ENCODE data around the gene PRM3. TPM values are rescaled to one million over a fixed set of nuclear protein-coding genes. Genes with fewer than 3 reads are reported as not detected.

The PRM3 gene
- total and polyA plus RNA-seq, 7 donors: not detected

GRCh38 chr16:11236461-11237254, 36.8 kb downstream of the PRM3 start:
- no peaks in the 10 kb centered on the region for H3K27me3 ChIP-seq
- intact Hi-C loops (cut with DNase I): no loop called here
- no peaks in the 10 kb centered on the region for H3K36me3 ChIP-seq
- WGBS, 2 donors: 81 to 88% methylated on average over 10 of the region's 10 CpGs
- peaks cover 0 to 12% (median 0%) of the 10 kb centered on the region in 4 donors for H3K4me1 ChIP-seq
- TF ChIP-seq EP300 (IDR thresholded peaks at IDR 0.05): no peak
- no peak for TF ChIP-seq POLR2AphosphoS5 (IDR thresholded peaks at IDR 0.05)
- no peak for TF ChIP-seq CTCF (IDR thresholded peaks at IDR 0.05)
- TF ChIP-seq POLR2A (IDR thresholded peaks at IDR 0.05): no peak
- no peak overlapping the region for H3K4me3 ChIP-seq
- DNase-seq: no peak
- no peak overlapping the region for H3K27ac ChIP-seq
- H3K9me3 ChIP-seq: no peaks in the 10 kb centered on the region

- 14 to 53% methylated on average over 5 of the region's 5 CpGs for WGBS, 2 donors
- DNase-seq: no peak
- Histone ChIP-seq H3K4me1 (peaks cover 0 to 10% (median 0%) of the 10 kb centered on the region in 4 donors), H3K27me3 (no peaks in the 10 kb centered on the region), H3K36me3 (no peaks in the 10 kb centered on the region), H3K27ac (no peak overlapping the region), H3K4me3 (no peak overlapping the region), H3K9me3 (no peaks in the 10 kb centered on the region)
- intact Hi-C loops (cut with DNase I): no loop called here
- TF ChIP-seq CTCF (IDR thresholded peaks at IDR 0.05): no peak
- TF ChIP-seq EP300 (IDR thresholded peaks at IDR 0.05): no peak
- no peak for TF ChIP-seq POLR2AphosphoS5 (IDR thresholded peaks at IDR 0.05)
- no peak for TF ChIP-seq POLR2A (IDR thresholded peaks at IDR 0.05)
Measured at GRCh38 chr16:11235703-11235991, 37.8 kb downstream of the PRM3 start.

GRCh38 chr16:11234884-11235702, 38.3 kb downstream of the PRM3 start:
- Histone ChIP-seq H3K27me3 (no peaks in the 10 kb centered on the region), H3K27ac (no peak overlapping the region), H3K9me3 (no peaks in the 10 kb centered on the region), H3K36me3 (no peaks in the 10 kb centered on the region), H3K4me1 (peaks cover 0 to 7% (median 0%) of the 10 kb centered on the region in 4 donors), H3K4me3 (no peak overlapping the region)
- TF ChIP-seq CTCF (IDR thresholded peaks at IDR 0.05): no peak
- DNase-seq: no peak
- intact Hi-C loops (cut with DNase I): no loop called here
- 75 to 89% methylated on average over 13 of the region's 13 CpGs for WGBS, 2 donors

GRCh38 chr16:11233727-11234376, 39.6 kb downstream of the PRM3 start:
- Histone ChIP-seq H3K4me3 (no peak overlapping the region), H3K9me3 (no peaks in the 10 kb centered on the region), H3K27me3 (no peaks in the 10 kb centered on the region), H3K36me3 (no peaks in the 10 kb centered on the region), H3K4me1 (peaks cover 0 to 7% (median 0%) of the 10 kb centered on the region in 4 donors), H3K27ac (peak overlapping the region in 1 of 4 donors; percentile 14)
- WGBS, 2 donors: 72 to 90% methylated on average over 8 of the region's 8 CpGs
- no peak for TF ChIP-seq CTCF (IDR thresholded peaks at IDR 0.05)
- TF ChIP-seq POLR2A (IDR thresholded peaks at IDR 0.05): no peak
- TF ChIP-seq POLR2AphosphoS5 (IDR thresholded peaks at IDR 0.05): no peak
- no peak for TF ChIP-seq EP300 (IDR thresholded peaks at IDR 0.05)
- intact Hi-C loops (cut with DNase I): no loop called here
- DNase-seq: no peak

All from sigmoid colon (tissue), 7 donors.